HFFc6 (cell line): Measurements from ENCODE around the gene DUSP15. TPM values are rescaled to one million over a fixed set of nuclear protein-coding genes. Genes with fewer than 3 reads are reported as not detected.

Experiments used
- DNase-seq: peaks from one replicate; pipeline ENCODE4 v3.0.0-alpha.2; 2018
- H3K27ac Mint-ChIP-seq: 2 replicates; pipeline ENCODE4 v1.8.0; 2020; ENCODE audit warnings: mild to moderate bottlenecking, mixed read lengths
- H3K27me3 Mint-ChIP-seq: 2 replicates; pipeline ENCODE4 v1.8.0; 2021; ENCODE audit warnings: mild to moderate bottlenecking, moderate library complexity, mixed read lengths; ENCODE audit not compliant: insufficient read depth
- H3K36me3 Mint-ChIP-seq: 2 replicates; pipeline ENCODE4 v1.8.0; 2021; ENCODE audit warnings: low read depth, mixed read lengths
- H3K4me1 Mint-ChIP-seq: 2 replicates; pipeline ENCODE4 v1.8.0; 2020; ENCODE audit warnings: low read depth, mixed read lengths
- H3K4me3 Mint-ChIP-seq: 2 replicates; pipeline ENCODE4 v1.8.0; 2020; ENCODE audit warnings: mild to moderate bottlenecking, moderate library complexity, mixed read lengths
- H3K9me3 Mint-ChIP-seq: 2 replicates; pipeline ENCODE4 v1.8.0; 2020; ENCODE audit warnings: mild to moderate bottlenecking, mixed read lengths
- CTCF ChIP-seq: fragments of 200-600 bp; sonication (generic); IDR thresholded peaks from 2 replicates; pipeline ENCODE4 v1.5.0; 2021; ENCODE audit warnings: antibody characterized with exemption, mild to moderate bottlenecking
- total RNA-seq, 6 experiments: library from RNA; stranded (reverse); fragmentation: NEBNext Ultra II Directional; extraction: Animal tissue kit (Norgen Biotek cat#: 25700); gene quantifications; 2 replicates in 1 of 6; 3 replicates in 5 of 6; pipeline ENCODE4 v1.2.3, GENCODE V29; 2021

DUSP15 gene
- total RNA-seq, 6 experiments from 2014 or later = not detected

GRCh38 chr20:31915491-31916280 is 45.4 kb upstream of the DUSP15 start:
- Mint-ChIP-seq H3K27ac (no peak overlapping the region), H3K4me1 (no peaks in the 10 kb centered on the region), H3K4me3 (no peak overlapping the region), H3K27me3 (peaks cover 44% of the 10 kb centered on the region), H3K36me3 (no peaks in the 10 kb centered on the region), H3K9me3 (no peaks in the 10 kb centered on the region)
- no peak for DNase-seq
- no peak for TF ChIP-seq CTCF

GRCh38 chr20:31914170-31914569 is 43.8 kb upstream of the DUSP15 start:
- peaks cover 38% of the 10 kb centered on the region for H3K27me3 Mint-ChIP-seq
- H3K4me1 Mint-ChIP-seq = no peaks in the 10 kb centered on the region
- no peak for TF ChIP-seq CTCF
- H3K27ac Mint-ChIP-seq = no peak overlapping the region
- DNase-seq = no peak
- no peaks in the 10 kb centered on the region for H3K36me3 Mint-ChIP-seq
- H3K4me3 Mint-ChIP-seq = no peak overlapping the region
- no peaks in the 10 kb centered on the region for H3K9me3 Mint-ChIP-seq

GRCh38 chr20:31913431-31914157 is 43.3 kb upstream of the DUSP15 start:
- H3K4me1 Mint-ChIP-seq = no peaks in the 10 kb centered on the region
- H3K9me3 Mint-ChIP-seq = no peaks in the 10 kb centered on the region
- H3K27ac Mint-ChIP-seq = no peak overlapping the region
- TF ChIP-seq CTCF = no peak
- DNase-seq = no peak
- H3K36me3 Mint-ChIP-seq = no peaks in the 10 kb centered on the region
- peaks cover 40% of the 10 kb centered on the region for H3K27me3 Mint-ChIP-seq
- no peak overlapping the region for H3K4me3 Mint-ChIP-seq

- no peak overlapping the region for H3K4me3 Mint-ChIP-seq
- DNase-seq = no peak
- no peaks in the 10 kb centered on the region for H3K36me3 Mint-ChIP-seq
- H3K9me3 Mint-ChIP-seq = no peaks in the 10 kb centered on the region
- no peak overlapping the region for H3K27ac Mint-ChIP-seq
- H3K27me3 Mint-ChIP-seq = peaks cover 33% of the 10 kb centered on the region
- TF ChIP-seq CTCF = no peak
- H3K4me1 Mint-ChIP-seq = no peaks in the 10 kb centered on the region
Observed at GRCh38 chr20:31910071-31910803, 39.9 kb upstream of the DUSP15 start.

GRCh38 chr20:31909253-31910070 is 39.1 kb upstream of the DUSP15 start:
- Mint-ChIP-seq H3K36me3 (no peaks in the 10 kb centered on the region), H3K9me3 (no peaks in the 10 kb centered on the region), H3K27me3 (peaks cover 31% of the 10 kb centered on the region), H3K4me3 (no peak overlapping the region), H3K27ac (no peak overlapping the region), H3K4me1 (no peaks in the 10 kb centered on the region)
- no peak for DNase-seq
- TF ChIP-seq CTCF = no peak
